HL-60 (cell line): ENCODE measurements around the gene WDR55.
"Not testable (repeated sequence)": the region's sequence is repeated elsewhere in the genome, so short reads cannot be mapped to it uniquely, and the experiment has no call there.

Experiments used
- POLR2AphosphoS5 ChIP-seq: IDR thresholded peaks from 2 replicates; pipeline ENCODE4 v1.6.1; 2012; ENCODE audit warnings: low read depth
- SPI1 ChIP-seq: IDR thresholded peaks from 2 replicates; pipeline ENCODE4 v1.6.1; 2012; ENCODE audit warnings: low read depth, mild to moderate bottlenecking, borderline replicate concordance
- TF ChIP-seq, protein P1 (sequence below): IDR thresholded peaks from one replicate; pipeline ENCODE4 v1.5.1; 2011; ENCODE audit warnings: low read length, control low read depth, inconsistent platforms; ENCODE audit not compliant: insufficient read depth
- TF ChIP-seq, protein P2 (sequence below): IDR thresholded peaks from 2 replicates; pipeline ENCODE4 v1.6.1; 2012; ENCODE audit warnings: low read depth; ENCODE audit not compliant: insufficient replicate concordance

DNA sequence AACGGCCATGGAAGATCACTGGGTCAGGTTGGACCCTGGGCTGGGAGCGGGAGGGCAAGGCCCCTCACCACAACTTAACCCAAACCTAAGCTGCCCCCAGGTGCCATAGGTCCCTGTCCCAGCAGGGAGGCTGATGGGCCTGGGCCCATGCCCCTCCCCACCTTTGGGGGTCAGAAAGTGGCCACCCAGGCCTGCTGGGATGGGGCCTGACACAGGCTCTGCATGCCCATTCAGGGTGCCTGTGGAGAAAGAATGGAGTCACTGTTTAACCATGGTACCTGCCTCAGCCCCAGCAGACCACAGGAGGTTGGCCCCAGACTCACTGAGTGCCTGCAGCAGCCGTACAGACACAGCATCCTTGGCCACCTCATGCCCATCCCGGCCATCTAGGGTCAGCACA is 6.3 kb downstream of the WDR55 start:
- TF ChIP-seq, protein P1, sequence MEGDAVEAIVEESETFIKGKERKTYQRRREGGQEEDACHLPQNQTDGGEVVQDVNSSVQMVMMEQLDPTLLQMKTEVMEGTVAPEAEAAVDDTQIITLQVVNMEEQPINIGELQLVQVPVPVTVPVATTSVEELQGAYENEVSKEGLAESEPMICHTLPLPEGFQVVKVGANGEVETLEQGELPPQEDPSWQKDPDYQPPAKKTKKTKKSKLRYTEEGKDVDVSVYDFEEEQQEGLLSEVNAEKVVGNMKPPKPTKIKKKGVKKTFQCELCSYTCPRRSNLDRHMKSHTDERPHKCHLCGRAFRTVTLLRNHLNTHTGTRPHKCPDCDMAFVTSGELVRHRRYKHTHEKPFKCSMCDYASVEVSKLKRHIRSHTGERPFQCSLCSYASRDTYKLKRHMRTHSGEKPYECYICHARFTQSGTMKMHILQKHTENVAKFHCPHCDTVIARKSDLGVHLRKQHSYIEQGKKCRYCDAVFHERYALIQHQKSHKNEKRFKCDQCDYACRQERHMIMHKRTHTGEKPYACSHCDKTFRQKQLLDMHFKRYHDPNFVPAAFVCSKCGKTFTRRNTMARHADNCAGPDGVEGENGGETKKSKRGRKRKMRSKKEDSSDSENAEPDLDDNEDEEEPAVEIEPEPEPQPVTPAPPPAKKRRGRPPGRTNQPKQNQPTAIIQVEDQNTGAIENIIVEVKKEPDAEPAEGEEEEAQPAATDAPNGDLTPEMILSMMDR = not testable (repeated sequence)
- TF ChIP-seq, protein P2, sequence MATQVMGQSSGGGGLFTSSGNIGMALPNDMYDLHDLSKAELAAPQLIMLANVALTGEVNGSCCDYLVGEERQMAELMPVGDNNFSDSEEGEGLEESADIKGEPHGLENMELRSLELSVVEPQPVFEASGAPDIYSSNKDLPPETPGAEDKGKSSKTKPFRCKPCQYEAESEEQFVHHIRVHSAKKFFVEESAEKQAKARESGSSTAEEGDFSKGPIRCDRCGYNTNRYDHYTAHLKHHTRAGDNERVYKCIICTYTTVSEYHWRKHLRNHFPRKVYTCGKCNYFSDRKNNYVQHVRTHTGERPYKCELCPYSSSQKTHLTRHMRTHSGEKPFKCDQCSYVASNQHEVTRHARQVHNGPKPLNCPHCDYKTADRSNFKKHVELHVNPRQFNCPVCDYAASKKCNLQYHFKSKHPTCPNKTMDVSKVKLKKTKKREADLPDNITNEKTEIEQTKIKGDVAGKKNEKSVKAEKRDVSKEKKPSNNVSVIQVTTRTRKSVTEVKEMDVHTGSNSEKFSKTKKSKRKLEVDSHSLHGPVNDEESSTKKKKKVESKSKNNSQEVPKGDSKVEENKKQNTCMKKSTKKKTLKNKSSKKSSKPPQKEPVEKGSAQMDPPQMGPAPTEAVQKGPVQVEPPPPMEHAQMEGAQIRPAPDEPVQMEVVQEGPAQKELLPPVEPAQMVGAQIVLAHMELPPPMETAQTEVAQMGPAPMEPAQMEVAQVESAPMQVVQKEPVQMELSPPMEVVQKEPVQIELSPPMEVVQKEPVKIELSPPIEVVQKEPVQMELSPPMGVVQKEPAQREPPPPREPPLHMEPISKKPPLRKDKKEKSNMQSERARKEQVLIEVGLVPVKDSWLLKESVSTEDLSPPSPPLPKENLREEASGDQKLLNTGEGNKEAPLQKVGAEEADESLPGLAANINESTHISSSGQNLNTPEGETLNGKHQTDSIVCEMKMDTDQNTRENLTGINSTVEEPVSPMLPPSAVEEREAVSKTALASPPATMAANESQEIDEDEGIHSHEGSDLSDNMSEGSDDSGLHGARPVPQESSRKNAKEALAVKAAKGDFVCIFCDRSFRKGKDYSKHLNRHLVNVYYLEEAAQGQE = not testable (repeated sequence)
- not testable (repeated sequence) for TF ChIP-seq POLR2AphosphoS5, SPI1
